Upper lobe of left lung (tissue), 4 donors: Measurements from ENCODE around the gene MARCHF6.
"Not testable (repeated sequence)": the region's sequence is repeated elsewhere in the genome, so short reads cannot be mapped to it uniquely, and the experiment has no call there.

Experiments used
- CTCF ChIP-seq, 6 experiments: fragments of 450-650 bp in 4 of 6; fragments of 200-600 bp in 2 of 6; sonication (generic) in 2 of 6; IDR thresholded peaks; one replicate each; pipeline ENCODE4 v1.5.1; 2016 to 2019; ENCODE audit warnings: antibody characterized with exemption in 6 of 6
- EP300 ChIP-seq, 4 donors: sonication (generic); formaldehyde crosslinking; IDR thresholded peaks; one replicate each; pipeline ENCODE4 v1.5.1; 2017; ENCODE audit warnings: antibody characterized with exemption in 4 of 4, control low read depth in 2 of 4
- POLR2A ChIP-seq, 4 donors: fragments of 450-650 bp; IDR thresholded peaks; one replicate each; pipeline ENCODE4 v1.5.1; 2016 to 2017; ENCODE audit warnings: antibody characterized with exemption in 4 of 4, mild to moderate bottlenecking in 2 of 4
- POLR2AphosphoS5 ChIP-seq, 2 donors: sonication (generic); formaldehyde crosslinking; IDR thresholded peaks; one replicate each; pipeline ENCODE4 v1.5.1; 2017; ENCODE audit warnings: antibody characterized with exemption in 2 of 2

GRCh38 chr5:10392567-10393328 is 39.3 kb downstream of the MARCHF6 start:
- not testable (repeated sequence) for TF ChIP-seq CTCF, POLR2A, EP300, POLR2AphosphoS5 (IDR thresholded peaks at IDR 0.05)
